Measurements from ENCODE around the gene TRAF2.
A peak's percentile ranks its signal among the peaks of the same experiment; 100 is the strongest.

The TRAF2 gene

GRCh38 chr9:136949817-136950655, 63.7 kb downstream of the TRAF2 start:
- peak; percentile 94 for DNase-seq

GRCh38 chr9:136950656-136951276, 64.5 kb downstream of the TRAF2 start:
- no peak for DNase-seq

DNA sequence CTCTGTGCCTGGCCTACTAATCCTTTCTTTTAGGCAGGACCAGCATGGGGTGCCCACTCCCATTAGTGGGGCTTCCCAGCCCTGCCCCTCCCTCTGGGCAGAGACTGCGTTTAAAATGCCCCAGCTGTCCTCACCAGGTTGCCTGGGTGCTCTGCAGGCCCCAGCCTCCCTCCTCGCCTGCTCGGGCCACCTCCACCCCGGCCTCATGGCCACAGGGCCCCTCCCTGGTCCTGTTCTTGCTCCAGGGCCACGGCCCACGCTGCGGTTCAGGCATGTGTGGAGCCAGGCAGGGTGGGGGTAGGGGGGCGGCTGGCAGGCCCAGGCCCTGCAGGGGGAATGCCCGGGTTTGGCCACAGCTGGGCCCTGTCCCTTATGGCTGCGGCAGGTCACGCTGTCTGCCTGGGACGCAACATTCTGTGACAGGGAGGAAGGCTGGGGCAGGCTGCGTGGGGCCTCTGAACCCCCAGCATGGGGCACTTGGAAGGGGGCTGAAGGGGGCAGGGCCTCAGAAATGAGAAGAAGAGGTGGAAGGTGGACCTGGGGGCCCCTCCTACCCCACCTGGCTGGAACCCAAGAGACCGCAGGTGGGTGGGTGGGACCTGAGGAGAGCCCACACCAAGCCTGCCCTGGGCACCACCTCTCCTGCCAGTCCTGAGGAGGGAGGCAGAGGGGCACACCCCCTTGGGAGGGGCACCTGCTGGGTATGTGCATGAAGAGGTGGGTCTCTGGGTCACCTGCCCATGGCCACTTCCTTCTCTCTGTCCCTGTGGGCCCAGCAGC, 65.4 kb downstream of the TRAF2 start, which contains the start of gene LCN12:
Gene LCN12, plus strand, starts transcription at position 733 of the 780 bp plus-strand sequence. CDS start 55 bp downstream, outside the sequence.
- DNase-seq = peak; percentile 47

DNA sequence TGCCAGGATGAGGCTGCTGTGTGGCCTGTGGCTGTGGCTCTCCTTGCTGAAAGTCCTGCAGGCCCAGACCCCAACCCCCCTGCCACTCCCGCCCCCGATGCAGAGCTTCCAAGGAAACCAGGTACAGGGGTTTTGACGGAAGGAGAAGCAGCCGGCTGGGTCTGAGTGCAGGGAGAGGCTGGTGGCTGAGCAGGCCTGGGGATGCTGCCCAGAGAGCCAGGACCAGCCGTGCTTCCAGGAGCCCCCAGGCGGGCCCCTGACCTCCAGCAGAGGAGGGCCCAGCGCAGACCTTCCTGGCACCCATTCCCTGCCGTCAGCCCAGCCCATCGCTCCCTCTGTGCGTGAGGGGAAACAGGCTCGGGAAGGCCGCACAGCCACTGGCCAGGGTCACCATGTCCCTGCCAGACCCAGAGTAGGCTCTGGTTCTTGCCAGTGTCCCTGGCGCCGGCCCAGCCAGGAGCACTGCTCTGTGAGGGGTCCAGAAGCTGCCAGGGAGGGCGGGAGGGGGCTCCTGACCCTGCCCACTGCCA, 66.1 kb downstream of the TRAF2 start:
- peak; percentile 50 for DNase-seq

- DNase-seq = no peak
These were observed 66.8 kb downstream of the TRAF2 start for GRCh38 chr9:136952876-136953770.

DNA sequence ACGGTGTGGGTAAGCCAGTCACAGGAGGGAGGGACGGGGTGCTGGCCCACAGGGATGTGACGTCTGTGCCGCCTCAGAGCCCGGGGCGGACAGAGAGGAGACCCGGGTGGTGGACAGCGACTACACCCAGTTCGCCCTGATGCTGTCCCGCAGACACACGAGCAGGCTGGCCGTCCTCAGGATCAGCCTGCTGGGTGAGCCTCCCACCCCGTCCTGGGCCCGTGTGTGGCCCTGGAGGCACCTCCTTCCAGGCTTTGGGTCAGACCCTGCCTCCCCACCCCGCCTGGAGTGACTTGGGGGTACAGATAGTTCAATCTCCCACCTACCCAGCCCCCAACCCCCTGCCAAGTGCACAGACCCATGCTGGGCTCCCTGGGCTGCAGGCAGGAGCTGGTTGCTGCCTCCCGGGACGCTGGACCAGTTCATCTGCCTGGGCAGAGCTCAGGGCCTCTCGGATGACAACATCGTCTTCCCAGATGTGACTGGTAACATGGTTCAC, 67.5 kb downstream of the TRAF2 start:
- DNase-seq = no peak

GRCh38 chr9:136954270-136955083, 68.2 kb downstream of the TRAF2 start:
- DNase-seq = no peak

DNA sequence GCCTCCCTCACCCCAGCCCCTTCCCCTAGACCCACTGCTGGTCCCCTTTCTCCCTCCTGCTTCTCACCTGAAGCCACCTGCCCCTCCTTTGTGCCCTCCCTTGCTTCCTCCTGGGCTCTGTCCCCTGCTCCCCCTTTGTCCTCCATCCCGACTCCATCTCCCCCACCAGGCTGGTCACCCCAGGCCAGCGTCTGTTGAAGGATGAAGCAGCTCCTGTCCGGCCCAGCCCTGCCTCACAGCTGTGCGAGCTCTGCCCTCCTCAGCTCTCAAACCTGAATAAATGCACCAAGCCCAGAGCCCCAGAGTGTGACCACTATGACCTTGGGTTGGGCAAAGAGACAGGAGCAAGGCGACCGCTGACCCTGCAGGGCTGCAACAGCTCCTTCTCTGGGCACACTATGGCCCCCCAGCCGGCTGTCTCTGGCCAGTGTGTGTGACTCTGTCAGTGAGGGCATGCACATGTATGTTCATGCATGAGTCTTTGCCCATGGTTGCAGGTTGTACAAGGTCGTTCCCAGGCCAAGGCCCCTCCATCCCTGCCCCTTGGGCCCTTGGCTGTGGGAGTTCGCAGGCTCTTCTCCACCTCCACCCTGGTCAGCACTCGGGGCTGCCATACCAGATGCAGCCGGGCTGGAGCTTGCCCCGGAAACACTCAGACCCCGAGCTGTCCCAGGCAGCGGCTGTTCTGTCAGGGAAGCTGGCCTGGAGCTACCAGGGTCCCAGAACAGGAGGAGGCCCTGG, 69.1 kb downstream of the TRAF2 start:
- no peak for DNase-seq

DNA sequence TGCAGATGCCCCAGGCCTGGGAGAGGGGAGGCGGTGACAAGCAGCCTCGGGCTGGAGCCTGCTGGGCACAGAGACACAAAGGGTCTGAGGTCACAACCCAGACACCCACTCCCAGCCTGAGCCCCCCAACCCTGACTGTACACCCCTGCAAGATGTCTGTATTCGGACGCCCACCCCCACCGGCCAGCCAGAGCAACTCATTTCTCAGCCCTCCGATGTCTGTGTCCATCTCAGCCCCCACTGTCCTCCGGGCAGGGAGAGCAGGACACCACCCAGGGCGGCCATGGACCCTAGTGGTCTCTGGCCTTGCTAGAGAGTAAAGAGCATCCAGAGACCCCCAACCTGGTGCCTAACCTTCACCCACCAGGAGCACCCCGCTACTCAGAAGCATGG, 69.6 kb downstream of the TRAF2 start:
- DNase-seq = no peak

- DNase-seq = no peak
These were observed 70.3 kb downstream of the TRAF2 start for GRCh38 chr9:136956604-136957003.

- no peak for DNase-seq
These were observed 71.1 kb downstream of the TRAF2 start for GRCh38 chr9:136957461-136957860.

DNA sequence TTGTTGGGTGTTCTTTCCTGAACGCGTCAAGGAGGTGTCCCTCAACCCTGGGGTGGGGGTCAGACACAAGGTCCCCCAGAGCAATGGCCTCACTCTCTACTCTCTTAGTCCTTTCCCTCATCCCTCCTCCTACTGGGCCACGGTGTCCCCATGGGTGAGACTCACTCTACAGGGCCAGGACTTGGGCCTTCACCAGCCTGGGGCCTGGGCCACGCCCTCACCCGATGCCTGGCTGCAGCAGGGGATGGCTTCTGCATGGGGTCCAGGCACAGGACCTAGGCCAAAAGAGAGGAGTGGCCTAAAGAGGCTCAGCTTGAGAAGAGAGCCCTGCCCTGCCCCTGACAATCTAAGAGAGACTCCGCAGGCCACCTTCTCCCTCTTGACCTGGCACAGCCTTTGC, 71.6 kb downstream of the TRAF2 start:
- DNase-seq = no peak

- no peak for DNase-seq
These were observed 72.2 kb downstream of the TRAF2 start for GRCh38 chr9:136958473-136958872.

- no peak for DNase-seq
These were observed 72.9 kb downstream of the TRAF2 start for GRCh38 chr9:136958898-136959850.

- no peak for DNase-seq
These were observed 74.1 kb downstream of the TRAF2 start for GRCh38 chr9:136960212-136960937.

DNA sequence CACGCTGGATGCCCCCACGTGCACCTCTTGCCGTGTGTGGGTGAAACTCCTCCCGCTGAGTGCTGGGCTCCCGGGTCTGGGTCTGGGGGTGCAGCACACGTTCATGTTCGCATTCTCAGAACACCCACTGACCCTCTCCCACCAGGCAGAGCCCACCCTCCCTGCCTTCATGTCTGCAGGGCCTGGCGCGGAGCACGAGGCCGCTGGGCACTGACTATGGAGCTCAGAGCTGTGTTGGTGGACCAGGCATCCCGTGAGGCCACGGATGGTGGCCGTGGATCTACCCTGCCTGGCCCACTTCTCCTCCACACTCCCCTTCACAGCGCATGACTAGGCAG, 74.6 kb downstream of the TRAF2 start:
- no peak for DNase-seq

GRCh38 chr9:136961279-136962065, 75.2 kb downstream of the TRAF2 start:
- DNase-seq = no peak

All from right kidney (tissue), 1 donor.